T-helper 1 cell treated with Interleukin-12 subunit alpha and Interleukin-12 subunit beta and Interleukin-4 antibody, amounts not matched to agents 30 ng/mL and 1 ng/mL, for 36 hours (primary cell): ENCODE data around the gene DMRT1. TPM values are rescaled to one million over a fixed set of nuclear protein-coding genes. Genes with fewer than 3 reads are reported as not detected.
"Not testable (repeated sequence)": the region's sequence is repeated elsewhere in the genome, so short reads cannot be mapped to it uniquely, and the experiment has no call there.

Experiments used
- intact Hi-C: fragments of 100-400 bp; cut with micrococcal nuclease; formaldehyde crosslinking; loops from one replicate; pipeline ENCODE4 v1.15.1; 2024
- total RNA-seq: library from RNA; stranded (reverse); gene quantifications from 2 replicates; pipeline ENCODE4 v1.2.3, GENCODE V29; 2022

Gene DMRT1
- total RNA-seq, 1 donor from 2014 or later, result not detected

DNA sequence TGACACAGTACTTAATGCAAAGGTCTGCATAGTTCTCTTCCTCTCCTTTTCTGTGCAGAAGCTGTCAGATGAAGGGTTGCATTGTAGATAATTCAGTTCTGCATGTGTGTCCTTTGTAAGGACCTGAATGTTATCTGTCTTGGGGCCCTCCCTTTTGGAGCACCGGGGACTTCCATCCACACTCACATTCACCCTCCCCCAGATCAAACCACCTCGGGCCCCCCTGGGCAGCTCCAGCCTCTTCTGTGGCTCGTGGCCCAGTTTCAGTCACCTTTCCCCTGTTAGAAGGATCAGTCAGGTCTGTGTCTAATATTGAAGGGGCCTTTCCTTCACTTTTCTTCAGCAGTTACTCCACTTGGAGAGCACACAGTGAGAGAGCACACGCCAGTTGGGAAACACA, 11.0 kb downstream of the DMRT1 start:
- intact Hi-C loops, result no loop called here

GRCh38 chr9:859251-859650, 17.8 kb downstream of the DMRT1 start:
- intact Hi-C loops, result no loop called here

DNA sequence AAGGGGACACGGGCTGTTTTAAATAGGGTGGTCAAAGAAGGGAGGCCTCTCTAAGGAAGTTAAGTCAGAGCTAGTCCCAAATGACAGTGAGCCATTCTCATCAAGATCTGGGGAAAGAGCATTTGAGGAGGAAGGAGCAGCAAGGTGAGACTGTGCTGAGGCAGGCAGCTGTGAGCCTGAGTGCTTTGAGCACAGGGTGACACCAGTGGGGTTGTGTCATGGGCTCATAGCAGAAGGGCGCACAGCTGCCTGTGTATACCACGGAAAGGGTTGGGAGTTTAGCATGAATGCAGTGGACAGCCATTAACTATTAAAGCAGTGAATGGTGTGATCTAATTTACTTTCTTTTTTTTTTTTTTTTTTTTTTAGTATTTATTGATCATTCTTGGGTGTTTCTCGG, 19.2 kb downstream of the DMRT1 start:
- intact Hi-C loops, result no loop called here

- intact Hi-C loops, result not testable (repeated sequence)
These were observed 20.0 kb downstream of the DMRT1 start for GRCh38 chr9:861525-861924.

GRCh38 chr9:875119-875962, 33.8 kb downstream of the DMRT1 start:
- intact Hi-C loops, result no loop called here

DNA sequence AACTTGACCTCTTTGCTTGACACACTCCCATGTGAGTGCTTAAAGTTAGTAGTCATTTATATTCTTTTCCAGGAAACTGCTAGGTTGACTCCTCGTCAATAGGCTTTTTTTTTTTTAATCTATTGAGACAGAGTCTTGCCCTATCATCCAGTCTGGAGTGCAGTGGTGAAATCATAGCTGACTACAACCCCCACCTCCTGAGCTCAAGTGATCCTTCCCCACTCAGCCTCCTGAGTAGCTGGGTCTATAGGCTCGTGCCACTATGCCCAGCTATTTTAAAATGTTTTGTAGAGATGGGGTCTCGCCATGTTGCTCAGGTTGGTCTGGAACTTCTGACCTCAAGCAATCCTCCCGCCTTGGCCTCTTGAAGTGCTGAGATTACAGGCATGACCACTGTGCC, 34.9 kb downstream of the DMRT1 start:
- intact Hi-C loops, result no loop called here

DNA sequence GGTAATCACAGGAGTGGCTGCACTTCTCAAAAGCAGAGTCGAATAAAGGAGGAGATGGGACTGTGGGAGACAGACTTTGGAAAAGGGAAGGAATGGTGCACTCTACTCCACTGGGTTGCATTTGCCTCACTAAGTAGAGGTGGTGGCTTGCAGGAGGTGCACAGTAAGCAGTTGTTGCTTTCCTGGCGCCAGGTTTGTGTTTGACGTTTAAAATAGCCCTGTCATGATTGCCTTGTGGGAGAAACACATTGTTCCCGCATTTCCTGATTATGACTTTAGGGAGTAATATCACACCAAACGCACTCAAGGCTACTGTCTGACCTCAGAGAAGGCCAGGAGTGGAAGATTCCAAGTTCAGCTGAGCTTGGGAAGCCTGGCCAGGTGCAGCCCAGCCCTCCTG, 36.7 kb downstream of the DMRT1 start:
- intact Hi-C loops, result no loop called here

DNA sequence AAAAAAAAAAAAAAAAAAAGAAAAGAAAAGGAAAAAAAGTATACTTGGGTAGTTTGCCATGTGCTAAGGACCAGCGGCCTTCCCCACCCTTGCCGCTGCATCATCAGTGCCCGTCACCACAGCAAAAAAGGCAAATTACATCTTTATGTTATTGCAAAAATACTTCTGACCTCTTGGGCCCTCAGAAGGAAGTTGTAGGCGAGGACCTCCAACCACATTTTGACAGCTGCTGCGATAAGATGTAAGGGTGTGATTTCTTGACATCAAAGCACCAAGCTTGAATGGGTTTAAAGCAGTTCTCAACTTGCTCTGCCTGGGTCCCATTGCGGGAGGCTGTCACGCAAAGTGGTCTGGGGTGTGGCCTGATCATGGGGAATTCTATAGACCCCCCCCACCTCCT, 39.2 kb downstream of the DMRT1 start:
- intact Hi-C loops, result no loop called here

DNA sequence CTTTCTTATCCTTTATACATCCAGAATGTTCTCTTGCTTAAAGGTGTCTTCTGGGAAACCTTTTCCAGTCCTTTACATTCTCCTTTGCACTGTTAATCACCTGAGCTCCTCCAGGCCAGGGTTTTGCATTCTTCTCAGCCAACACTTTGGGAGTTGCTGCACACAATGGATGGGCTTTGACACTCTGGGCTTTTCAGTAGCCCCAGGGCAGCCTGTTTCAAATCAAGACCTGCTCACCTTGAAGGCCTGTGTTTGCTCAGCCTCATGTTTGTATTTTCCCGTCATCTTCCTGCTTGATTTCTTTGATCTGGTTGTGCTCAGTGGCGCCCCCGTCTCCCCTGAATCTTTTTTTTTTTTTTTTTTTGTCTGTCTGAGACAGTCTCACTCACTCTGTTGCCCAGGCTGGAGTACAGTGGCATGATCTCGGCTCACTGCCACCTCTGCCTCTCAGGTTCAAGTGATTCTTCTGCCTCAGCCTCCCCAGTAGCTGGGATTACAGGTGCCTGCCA, 41.0 kb downstream of the DMRT1 start:
- intact Hi-C loops, result no loop called here

DNA sequence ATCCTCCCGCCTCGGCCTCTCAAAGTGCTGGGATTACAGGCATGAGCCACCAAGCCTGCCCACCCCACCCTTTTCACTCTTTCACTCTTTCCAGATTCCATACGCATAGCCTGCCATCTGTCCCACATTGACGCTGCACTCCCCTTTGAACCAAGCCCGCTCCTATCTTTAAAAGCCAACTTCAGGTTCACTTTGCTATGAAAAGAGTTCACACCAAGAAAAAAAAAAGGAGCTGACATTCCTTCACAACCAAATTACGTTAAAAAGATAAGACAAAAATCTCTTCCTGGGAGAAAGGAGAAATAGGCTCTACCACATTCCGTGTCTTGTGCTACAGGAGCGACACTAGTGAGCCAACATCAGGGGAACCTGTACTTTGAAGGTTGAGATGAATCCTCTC, 41.5 kb downstream of the DMRT1 start:
- intact Hi-C loops, result no loop called here

DNA sequence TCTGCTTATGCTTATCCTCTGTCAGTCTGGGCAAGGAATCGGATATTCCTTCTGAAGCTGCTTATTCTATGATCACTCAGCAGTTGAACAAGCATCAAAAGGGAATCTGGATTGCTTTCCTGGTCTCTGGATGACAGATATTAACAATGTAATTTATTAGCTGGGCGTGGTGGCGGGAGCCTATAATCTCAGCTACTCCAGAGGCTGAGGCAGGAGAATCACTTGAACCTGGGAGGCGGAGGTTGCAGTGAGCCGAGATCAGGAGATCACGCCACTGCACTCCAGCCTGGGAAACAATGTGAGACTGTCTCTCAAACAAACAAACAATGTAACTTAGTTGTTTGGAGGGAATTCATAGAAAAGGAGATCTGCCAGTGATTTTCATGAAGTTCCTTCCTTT, 45.4 kb downstream of the DMRT1 start:
- intact Hi-C loops, result no loop called here

- intact Hi-C loops, result loop anchor here (2.0 to 10.0 kb wide), 3 partner anchors 279 to 1195 kb away; no protein-coding TSS in a partner anchor
These were observed 50.6 kb downstream of the DMRT1 start for GRCh38 chr9:892123-892522.

- intact Hi-C loops, result loop anchor here (1.0 to 10.0 kb wide), 5 partner anchors 112 to 1194 kb away; no protein-coding TSS in a partner anchor
These were observed 51.6 kb downstream of the DMRT1 start for GRCh38 chr9:893115-893514.

DNA sequence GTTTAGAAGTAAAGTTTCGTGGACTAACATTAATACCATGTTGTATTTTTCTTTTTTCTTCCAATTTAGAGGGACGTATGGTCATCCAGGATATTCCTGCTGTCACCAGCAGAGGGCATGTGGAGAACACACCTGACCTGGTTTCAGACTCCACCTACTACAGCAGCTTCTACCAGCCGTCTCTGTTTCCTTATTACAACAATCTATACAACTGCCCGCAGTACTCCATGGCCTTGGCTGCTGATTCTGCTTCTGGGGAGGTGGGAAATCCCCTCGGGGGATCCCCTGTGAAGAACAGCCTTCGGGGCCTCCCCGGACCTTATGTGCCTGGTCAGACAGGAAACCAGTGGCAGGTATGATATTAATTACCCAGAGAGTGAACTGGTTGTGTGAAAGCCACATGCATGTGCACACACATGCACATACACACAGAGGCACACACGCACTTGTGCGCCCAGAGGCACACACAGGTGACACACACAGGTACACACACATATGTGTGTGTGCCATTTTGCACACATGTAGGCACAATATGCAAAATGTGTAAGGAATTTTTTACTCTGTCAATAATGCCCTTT, 52.4 kb downstream of the DMRT1 start:
- intact Hi-C loops, result loop anchor here (1.0 to 10.0 kb wide), 5 partner anchors 111 to 1193 kb away; no protein-coding TSS in a partner anchor

DNA sequence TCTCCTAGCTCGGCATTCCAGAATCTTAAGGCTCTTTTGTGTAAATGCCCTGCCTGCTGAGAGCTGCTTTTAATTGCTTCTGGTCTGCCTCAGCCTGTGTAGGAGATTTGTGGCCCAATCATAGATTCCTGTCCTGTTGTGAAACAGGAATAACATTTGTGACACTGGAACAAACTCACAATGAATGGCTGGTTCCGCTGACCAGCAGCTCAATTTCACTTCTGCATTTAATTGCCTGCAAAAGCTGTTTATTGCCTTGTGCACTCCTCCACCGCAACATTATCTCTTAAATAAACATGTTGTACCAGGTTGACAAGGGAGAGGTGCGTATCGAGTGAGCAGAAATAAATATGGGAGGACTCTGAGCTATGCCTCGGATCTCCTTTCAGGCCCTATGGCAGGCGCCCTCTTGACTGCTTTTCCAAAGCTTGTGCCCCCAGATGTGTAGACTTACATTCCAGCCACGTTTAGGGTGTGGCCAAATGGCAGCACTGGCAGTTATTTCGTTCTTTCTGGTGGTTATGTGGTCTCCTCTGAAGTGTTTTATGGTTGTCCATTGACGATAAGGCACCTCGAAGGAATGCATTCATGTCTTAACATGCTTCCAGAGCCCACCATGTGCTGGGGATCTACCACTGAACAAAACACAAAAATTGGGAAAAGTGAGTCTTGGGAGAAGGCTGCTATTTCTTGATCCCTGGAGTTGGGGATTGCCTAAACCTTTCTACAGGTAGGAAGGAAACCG, 58.1 kb downstream of the DMRT1 start:
- intact Hi-C loops, result loop anchor here (10.0 kb wide), 1 partner anchor 505 kb away; no protein-coding TSS in a partner anchor

DNA sequence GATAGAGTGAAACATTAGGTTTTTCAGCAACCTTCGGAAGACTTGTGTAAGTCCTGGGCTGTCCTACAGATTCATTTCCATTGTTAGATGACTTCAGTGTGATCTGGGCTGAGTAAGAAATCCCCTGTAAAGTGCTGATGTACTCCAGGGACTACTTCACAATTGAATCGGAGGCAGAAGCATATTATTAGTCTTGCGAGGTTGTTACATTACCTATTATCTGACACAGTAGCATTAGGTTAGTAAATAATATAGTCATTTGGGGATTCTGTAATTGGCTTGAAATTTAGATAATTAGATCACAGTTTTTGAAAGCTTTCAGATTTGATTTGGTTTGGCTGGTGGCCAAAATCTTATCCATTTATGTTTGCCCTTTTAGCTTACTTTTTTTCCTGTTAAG, 62.4 kb downstream of the DMRT1 start:
- intact Hi-C loops, result no loop called here

DNA sequence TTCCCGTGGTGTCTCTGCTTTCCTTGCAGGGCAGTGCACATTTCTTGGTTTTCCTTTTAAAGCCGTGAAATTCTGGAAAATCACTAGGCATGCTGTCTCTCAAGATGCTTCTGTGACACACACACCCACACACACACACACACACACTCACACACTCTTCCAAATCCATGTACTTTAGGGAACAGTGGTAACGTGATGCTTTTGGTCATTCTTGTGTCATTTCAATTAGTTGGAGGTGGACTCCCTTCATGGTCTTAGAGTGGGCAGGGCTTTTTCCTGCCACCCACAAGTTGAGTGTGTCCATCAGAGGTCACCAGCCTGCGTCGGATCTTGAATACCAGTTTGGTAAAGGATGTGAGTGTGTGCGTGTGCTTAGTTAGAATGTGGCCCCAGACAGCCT, 64.4 kb downstream of the DMRT1 start:
- intact Hi-C loops, result no loop called here

DNA sequence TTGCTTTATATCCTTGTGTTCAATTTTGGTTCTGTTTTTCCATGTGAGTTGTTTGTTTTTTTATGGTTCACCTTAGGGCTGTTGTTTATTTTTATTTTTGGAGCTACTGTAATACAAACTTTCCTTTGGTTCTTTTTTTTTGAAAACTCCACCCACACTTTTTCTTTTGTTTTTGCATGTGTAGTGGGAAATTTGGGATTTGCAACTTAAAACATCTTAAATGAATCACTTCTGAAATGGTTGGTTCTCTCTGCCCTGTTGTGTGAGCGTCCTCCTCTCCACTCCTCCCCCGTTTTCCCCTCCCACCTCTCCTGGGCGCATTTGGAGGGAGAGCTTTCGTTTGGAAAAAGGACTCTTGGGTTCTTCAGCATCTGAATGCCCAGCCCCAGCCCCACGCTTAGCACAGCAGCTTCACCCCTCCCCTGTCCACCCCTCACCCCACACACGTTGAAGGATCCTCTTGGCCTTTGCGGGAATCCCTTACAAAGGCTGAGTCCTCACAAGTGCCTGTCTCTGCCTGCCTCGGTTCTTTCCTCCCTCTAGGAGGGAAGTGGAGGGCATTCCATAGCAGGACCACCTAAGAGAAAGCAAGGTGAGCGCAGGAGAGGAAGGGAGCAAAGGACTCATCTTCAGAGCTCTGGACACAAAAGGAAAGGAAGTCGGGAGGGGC, 67.2 kb downstream of the DMRT1 start:
- intact Hi-C loops, result no loop called here

GRCh38 chr9:911005-911404, 69.5 kb downstream of the DMRT1 start:
- intact Hi-C loops, result no loop called here

DNA sequence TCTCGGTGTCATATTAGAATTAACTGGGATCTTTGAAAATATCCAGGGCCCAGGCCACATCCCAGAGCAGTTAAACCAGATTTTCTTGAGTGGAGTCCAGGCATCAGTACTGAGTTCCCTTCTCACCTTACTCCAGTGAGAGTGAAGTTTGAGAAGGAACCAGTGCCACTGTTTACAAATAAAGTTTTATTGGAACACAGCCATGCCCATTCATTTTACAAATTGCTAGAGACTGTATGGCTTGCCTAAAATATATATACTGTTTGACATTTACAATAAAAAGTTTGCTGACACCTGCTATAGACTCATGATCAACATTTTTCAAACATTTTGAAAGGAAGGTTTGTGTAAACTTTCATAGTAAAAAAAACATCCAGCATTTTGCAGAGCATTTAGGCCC, 71.3 kb downstream of the DMRT1 start:
- intact Hi-C loops, result no loop called here

DNA sequence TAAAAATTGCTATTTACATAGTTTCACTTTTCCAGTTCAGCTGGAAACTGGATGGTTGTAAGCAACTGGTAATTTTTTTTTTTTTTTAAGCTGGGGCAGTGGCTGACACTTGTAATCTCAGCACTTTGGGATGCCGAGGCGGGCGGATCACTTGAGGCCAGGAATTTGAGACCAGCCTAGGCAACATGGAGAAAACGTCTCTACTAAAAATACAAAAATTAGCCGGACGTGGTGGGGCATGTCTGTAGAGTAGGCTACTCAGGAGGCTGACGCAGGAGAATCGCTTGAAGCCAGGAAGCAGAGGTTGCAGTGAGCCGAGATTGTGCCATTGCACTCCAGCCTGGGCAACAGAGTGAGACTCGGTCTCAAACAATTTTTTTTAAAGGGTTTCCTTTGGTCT, 72.0 kb downstream of the DMRT1 start:
- intact Hi-C loops, result not testable (repeated sequence)
